HG02678 (cell line): ENCODE results near the gene FARP1.
A peak's percentile ranks its signal among the peaks of the same experiment; 100 is the strongest.

Source experiments
- ATAC-seq: cut with Tn5 transposase; IDR thresholded peaks from one replicate; pipeline ENCODE4 v1.9.1; 2021; ENCODE audit warnings: mild to moderate bottlenecking, moderate library complexity; ENCODE audit not compliant: unreplicated experiment

FARP1 gene

GRCh38 chr13:98473135-98473787, 330.4 kb downstream of the FARP1 start:
- ATAC-seq: no peak

DNA sequence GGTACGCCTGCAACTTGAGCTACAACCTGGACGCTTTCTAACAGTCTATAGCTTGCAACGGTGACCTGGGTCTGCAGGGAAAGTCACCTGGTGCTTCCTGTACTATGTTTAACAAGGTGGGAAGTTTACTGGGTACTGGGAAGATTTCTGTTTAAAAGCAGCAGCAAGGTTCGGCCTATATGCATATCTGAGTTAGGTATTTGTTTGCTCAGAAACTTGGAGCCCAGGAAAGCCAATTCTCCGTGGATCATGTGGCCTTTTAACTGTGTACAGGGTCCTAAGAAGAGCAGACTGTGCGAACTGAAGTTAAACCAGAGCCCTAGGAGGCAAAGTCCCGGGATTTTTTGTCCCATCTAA, 330.9 kb downstream of the FARP1 start:
- no peak for ATAC-seq

DNA sequence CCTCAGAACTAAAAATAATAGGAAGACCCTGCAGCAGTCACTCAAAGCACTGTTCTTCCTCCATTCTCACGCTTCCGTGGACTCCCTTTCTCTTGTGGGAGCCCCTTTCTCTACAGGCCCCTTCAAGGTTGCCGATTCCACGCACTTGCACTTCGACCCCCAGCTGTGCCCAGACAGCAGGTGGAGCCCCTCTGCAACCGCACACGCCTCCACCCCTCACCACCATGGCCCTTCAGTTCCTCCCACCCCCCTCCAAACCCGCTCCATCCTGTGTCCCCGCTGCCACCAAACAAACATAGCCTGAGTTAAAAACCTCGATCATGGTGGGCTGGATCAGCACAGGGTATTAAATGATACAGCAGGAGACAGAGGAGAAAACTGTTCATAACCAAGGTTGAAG, 331.4 kb downstream of the FARP1 start:
- no peak for ATAC-seq

DNA sequence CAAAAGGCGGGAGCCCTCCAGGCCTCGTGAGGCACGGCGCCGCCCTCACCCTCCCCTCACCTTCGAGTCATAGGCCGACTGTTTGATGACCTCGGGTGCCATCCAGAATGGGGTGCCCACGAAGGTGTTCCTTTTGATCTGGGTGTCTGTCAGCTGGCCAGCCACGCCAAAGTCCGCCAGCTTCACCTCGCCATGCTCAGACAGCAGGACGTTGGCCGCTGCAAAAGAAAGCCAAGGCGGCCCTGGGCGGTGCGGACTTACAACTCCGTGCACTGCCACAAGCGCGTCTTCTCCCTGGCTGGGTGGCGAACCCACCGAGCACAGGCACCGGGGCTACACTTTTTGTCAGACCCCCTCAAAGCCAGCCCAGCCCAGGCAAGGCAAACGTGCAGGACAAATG, 331.9 kb downstream of the FARP1 start:
- no peak for ATAC-seq

DNA sequence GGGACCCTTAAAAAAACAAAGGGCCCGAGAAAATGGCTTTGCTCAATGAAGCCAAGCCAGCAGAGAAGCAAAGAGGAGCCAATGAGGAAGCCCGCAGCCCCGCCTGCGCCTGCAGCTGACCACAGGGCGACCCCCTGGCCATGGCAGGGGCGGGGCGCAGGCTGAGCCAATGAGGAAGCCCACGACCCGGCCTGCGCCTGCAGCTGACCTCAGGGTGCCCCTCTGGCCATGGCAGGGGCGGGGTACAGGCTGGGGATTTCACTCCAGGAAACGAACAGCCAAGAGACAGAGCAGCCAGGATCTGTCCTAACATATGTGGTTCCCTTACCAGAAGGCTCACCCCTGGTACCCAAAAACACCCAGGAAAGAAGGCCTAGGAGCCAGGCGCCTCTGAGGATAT, 332.6 kb downstream of the FARP1 start:
- no peak for ATAC-seq

DNA sequence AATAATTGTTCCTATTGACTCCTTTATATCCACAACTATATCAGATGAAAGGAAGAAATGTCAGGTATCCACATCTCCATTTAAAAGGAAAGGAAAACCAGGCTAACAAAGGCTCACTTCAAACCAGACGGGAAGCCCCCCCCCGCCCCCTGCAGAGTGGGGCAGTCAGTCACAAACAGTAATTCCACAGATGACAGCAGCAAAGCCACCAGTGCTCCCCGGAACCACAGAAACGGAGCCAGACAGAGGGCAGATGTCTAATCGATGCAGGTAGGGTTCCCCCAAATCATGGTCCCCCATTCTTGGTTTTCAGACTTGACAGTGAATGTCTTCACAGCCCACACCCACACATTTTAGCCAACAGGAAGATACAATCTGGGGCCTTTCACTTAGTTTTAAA, 333.2 kb downstream of the FARP1 start:
- ATAC-seq: peak; percentile 35

DNA sequence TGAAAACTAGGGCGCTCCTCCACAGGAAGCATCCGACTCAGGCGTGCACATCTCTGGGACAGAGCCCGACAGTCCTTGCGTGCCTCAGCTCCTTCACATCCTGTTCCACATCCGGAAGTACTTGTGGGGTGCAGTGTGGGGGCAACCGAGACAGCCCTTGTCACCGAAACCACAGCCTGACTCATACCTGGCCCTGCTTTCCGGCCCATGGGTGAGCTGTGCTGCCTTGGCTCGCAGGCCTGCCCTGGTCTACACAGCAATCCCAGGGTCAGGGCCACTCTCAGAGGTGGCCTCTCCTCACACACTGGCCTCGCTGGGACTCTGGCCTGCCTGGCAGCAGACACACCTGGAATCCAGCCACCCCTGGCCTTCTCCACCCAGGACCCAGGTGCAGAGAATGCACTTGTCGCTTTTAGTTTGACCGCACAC, 333.7 kb downstream of the FARP1 start:
- ATAC-seq: peak; percentile 93

GRCh38 chr13:98478189-98479129, 335.6 kb downstream of the FARP1 start:
- peak; percentile 34 for ATAC-seq

- no peak for ATAC-seq
Observed at GRCh38 chr13:98479496-98480003, 336.7 kb downstream of the FARP1 start.

DNA sequence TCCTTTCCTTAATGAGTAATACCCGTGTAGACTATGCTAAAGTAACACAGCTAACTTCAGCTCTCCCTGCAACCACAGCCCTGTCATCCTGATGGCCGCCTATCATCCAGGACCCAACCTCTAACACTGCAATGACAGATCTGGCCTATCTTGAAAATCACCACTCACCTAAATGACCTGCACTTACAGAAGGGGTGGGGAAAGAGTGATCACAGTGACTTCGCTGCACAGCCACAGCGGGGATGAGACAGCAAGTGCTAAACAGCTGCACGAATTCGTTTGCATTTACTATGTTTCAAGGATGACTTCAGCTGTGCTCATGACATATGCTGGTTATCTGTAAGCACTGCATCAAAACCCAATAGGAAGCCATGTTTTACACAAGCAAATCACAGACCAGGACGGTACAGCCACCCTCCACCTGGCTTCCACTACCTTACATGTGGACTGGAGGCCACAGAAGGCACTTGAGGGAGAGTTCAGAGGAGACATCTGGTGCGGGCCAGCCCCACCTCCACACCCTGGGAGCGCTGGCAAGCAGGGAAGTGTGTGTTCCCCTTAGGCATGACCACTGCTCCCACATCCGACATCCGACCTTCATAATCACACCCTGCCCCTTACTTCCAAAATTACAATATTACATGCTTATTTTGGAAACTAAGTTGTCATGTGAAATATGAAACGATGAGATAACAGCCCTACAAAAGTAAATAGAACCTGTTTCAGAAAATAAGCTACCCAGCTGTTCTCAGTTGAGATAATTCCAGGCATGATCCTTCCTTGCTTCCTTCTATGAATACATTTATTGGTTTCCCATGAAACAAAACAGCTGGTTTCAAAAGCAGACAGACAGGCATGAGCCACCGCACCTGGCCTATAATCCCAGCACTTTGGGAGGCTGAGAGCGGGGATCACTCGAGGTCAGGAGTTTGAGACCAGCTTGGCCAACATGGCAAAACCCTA, 338.3 kb downstream of the FARP1 start:
- ATAC-seq: peak; percentile 28

DNA sequence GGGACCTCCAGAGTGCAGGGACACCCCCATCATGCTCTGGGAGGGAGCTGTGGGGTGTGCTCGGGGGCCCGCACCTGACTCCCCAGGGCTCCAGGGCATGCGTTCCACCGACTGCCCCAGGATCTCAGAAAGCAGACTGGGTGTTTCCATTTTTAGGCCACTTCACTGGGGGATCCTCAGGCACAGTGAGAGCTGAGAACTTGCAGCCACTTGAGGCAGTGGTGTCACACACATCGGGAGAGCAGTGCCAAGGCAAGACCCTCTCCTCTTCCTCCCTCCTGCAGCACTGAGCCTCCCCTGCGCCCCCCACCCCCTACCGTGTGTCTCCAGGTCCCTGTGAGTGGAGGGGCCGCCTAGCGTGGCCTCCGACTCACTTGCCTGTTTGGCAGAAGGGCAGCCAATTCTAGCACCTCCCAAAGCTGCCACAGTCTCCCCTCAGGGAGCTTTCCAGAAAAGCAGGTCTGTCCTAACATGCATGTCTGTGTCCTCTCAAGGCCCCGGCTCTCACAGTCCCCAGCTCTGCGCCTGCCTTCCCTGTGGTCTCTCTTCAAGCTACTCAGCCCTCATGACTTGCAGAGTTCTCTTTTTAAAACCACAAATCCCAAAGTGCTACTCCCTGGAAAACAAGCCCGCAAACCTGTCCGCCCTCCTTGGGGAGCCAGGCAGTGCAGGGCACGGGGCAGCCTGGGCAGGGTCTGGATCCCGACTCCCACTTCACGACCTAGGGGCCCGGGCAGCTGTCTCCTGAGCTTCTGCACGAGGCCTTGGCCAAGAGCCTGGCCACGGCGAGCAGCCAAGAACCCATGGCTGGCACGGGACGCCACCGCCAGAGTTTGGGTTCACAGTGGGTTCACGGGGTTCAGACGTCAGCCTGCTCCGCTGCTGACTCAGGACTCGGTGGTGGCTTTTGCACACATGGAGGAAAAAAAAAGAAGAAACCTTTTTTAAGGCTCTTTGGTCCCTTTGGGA, 339.9 kb downstream of the FARP1 start:
- no peak for ATAC-seq

- no peak for ATAC-seq
Observed at GRCh38 chr13:98483601-98484288, 340.9 kb downstream of the FARP1 start.

GRCh38 chr13:98484289-98485219, 341.7 kb downstream of the FARP1 start:
- ATAC-seq: no peak

- ATAC-seq: no peak
Observed at GRCh38 chr13:98485561-98485960, 342.7 kb downstream of the FARP1 start.

- ATAC-seq: no peak
Observed at GRCh38 chr13:98486412-98486811, 343.5 kb downstream of the FARP1 start.

- ATAC-seq: no peak
Observed at GRCh38 chr13:98487016-98487415, 344.1 kb downstream of the FARP1 start.

DNA sequence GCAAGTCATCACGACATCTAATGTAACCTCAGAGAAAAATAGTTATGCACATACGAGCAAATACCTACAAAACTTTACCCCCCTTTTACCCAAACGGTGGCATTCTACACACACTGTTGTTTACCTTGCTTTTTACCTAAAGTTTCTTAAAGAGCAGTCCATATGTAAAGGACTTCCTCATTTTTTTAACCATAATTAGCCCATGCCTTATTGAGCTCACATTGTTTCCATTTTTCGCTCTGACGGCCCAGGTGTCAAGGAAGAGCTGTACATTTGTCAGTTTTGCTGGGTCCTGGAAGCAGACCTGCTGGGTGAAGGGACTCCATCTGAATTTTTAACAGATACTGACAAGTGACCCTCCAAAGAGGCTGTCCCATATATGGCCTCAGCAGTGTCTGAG, 344.6 kb downstream of the FARP1 start:
- peak; percentile 33 for ATAC-seq

DNA sequence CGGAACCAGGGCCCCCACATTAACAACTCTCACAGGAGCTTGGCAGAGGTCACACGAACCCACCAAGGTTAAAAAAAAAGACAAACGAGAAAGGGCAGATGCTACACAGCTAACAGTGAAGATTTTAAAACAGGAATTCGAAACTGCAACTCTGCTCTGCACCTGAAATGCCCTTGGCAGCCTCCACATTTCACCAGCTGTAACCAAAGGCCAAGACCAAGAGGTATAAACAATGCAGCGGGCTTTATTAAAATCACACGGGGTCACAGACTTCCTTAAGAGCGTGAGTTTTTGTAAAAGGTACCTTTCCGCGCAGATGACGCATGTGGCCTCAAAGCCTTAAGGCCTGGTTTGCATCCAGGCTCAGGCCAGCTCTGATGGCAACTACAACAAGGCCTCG, 345.8 kb downstream of the FARP1 start:
- ATAC-seq: peak; percentile 73
